ENCODE measurements around the gene PRKCH. TPM values are rescaled to one million over a fixed set of nuclear protein-coding genes. Genes with fewer than 3 reads are reported as not detected.

The PRKCH gene
- total RNA-seq, 1 experiment from 2014 or later = 170 TPM

DNA sequence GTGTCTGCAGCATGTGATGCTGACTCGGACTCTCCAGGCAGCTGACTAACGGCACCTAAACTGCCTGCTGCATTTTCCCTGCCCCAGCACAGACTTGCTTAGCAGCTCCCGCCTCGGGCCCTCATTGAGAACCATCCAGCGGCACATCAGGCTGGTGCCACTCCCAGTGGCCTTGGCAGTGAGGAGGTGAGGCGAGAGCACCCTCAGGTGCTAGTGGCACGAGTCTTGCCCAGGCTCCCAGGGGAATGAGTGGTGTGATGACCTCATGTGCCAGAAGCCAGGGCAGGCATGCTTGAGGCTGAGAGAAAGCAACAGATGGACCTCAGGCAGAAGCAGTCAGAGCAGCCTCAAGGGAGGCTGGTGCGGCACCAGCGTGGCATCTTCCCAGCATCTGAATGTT lies 60.2 kb downstream of the PRKCH start:
- POLR2A ChIA-PET (ENCODE audit: unreplicated experiment) = no interaction called here
- H3K9me3 ChIP-seq (ENCODE audit: low read length) = no peaks in the 10 kb centered on the region
- TF ChIP-seq EZH2 (IDR thresholded peaks at IDR 0.05; ENCODE audit: low read length, unreplicated experiment) = no peak
- TF ChIP-seq CTCF (conservative IDR thresholded peaks at IDR 0.05; ENCODE audit: low read depth, low read length) = no peak
- no peak for TF ChIP-seq EZH2phosphoT487 (IDR thresholded peaks at IDR 0.05; ENCODE audit: borderline replicate concordance, low read length)

GRCh38 chr14:61382842-61383241 lies 61.5 kb downstream of the PRKCH start:
- DNase-seq (no peak), ATAC-seq (no peak)
- ChIA-PET POLR2A (ENCODE audit: unreplicated experiment) (no interaction called here), CTCF (no interaction called here)
- TF ChIP-seq EZH2phosphoT487 (IDR thresholded peaks at IDR 0.05; ENCODE audit: borderline replicate concordance, low read length) (no peak), EZH2 (IDR thresholded peaks at IDR 0.05; ENCODE audit: low read length, unreplicated experiment) (no peak), CTCF (conservative IDR thresholded peaks at IDR 0.05; ENCODE audit: low read depth, low read length) (no peak)
- intact Hi-C loops (cut with micrococcal nuclease) = no loop called here
- Histone ChIP-seq H3K4me3 (ENCODE audit: low read length) (no peak overlapping the region), H2AFZ (ENCODE audit: low read length) (no peak overlapping the region), H4K20me1 (ENCODE audit: low read length) (no peaks in the 10 kb centered on the region), H3K9me2 (replicated peaks; ENCODE audit: low read length) (no peaks in the 10 kb centered on the region), H3K36me3 (ENCODE audit: low read depth, low read length) (no peaks in the 10 kb centered on the region), H3K9ac (ENCODE audit: low read length) (no peak overlapping the region), H3K27me3 (ENCODE audit: low read length) (no peaks in the 10 kb centered on the region), H3K27ac (ENCODE audit: low read length) (no peak overlapping the region), H3K9me3 (ENCODE audit: low read length) (no peaks in the 10 kb centered on the region), H3K4me2 (ENCODE audit: low read length) (no peak overlapping the region), H3K79me2 (ENCODE audit: low read length) (peaks cover 7% of the 10 kb centered on the region; the same call in 1 of the 2 replicates), H3F3A (ENCODE audit: low read length, unreplicated experiment) (no peaks in the 10 kb centered on the region), H3K4me1 (ENCODE audit: insufficient read depth, low read length) (peaks cover 9% of the 10 kb centered on the region)
- no TSS peak for BruUV-seq (replicated peaks)

More for the DNA sequence above, 60.2 kb downstream of the PRKCH start:
- Histone ChIP-seq H3F3A (ENCODE audit: low read length, unreplicated experiment) (no peaks in the 10 kb centered on the region), H3K9me2 (replicated peaks; ENCODE audit: low read length) (no peaks in the 10 kb centered on the region), H3K4me2 (ENCODE audit: low read length) (no peak overlapping the region), H3K4me1 (ENCODE audit: insufficient read depth, low read length) (no peaks in the 10 kb centered on the region), H3K27ac (ENCODE audit: low read length) (no peak overlapping the region), H3K9ac (ENCODE audit: low read length) (no peak overlapping the region), H3K27me3 (ENCODE audit: low read length) (no peaks in the 10 kb centered on the region), H3K79me2 (ENCODE audit: low read length) (peaks cover 7% of the 10 kb centered on the region; the same call in 1 of the 2 replicates), H3K4me3 (ENCODE audit: low read length) (no peak overlapping the region), H3K36me3 (ENCODE audit: low read depth, low read length) (no peaks in the 10 kb centered on the region), H4K20me1 (ENCODE audit: low read length) (no peaks in the 10 kb centered on the region), H2AFZ (ENCODE audit: low read length) (no peak overlapping the region)
- intact Hi-C loops (cut with micrococcal nuclease) = no loop called here
- CTCF ChIA-PET = no interaction called here
- DNase-seq (no peak), ATAC-seq (peak; percentile 14; the same call in 1 of the 2 replicates)
- no TSS peak for BruUV-seq (replicated peaks)

GRCh38 chr14:61385002-61385685 lies 63.8 kb downstream of the PRKCH start:
- Histone ChIP-seq H3K27ac (ENCODE audit: low read length) (no peak overlapping the region), H3K4me3 (ENCODE audit: low read length) (no peak overlapping the region), H3K9ac (ENCODE audit: low read length) (no peak overlapping the region), H3K4me2 (ENCODE audit: low read length) (no peak overlapping the region), H3K9me2 (replicated peaks; ENCODE audit: low read length) (no peaks in the 10 kb centered on the region), H3K36me3 (ENCODE audit: low read depth, low read length) (no peaks in the 10 kb centered on the region), H3F3A (ENCODE audit: low read length, unreplicated experiment) (no peaks in the 10 kb centered on the region), H3K4me1 (ENCODE audit: insufficient read depth, low read length) (peaks cover 28% of the 10 kb centered on the region), H3K27me3 (ENCODE audit: low read length) (no peaks in the 10 kb centered on the region), H4K20me1 (ENCODE audit: low read length) (no peaks in the 10 kb centered on the region), H2AFZ (ENCODE audit: low read length) (no peak overlapping the region), H3K9me3 (ENCODE audit: low read length) (no peaks in the 10 kb centered on the region), H3K79me2 (ENCODE audit: low read length) (peaks cover 14% of the 10 kb centered on the region)
- DNase-seq (no peak), ATAC-seq (no peak)
- intact Hi-C loops (cut with micrococcal nuclease) = no loop called here
- BruUV-seq (replicated peaks) = no TSS peak
- POLR2A ChIA-PET (ENCODE audit: unreplicated experiment) = no interaction called here
- CTCF ChIA-PET = no interaction called here
- no peak for TF ChIP-seq CTCF (conservative IDR thresholded peaks at IDR 0.05; ENCODE audit: low read depth, low read length)
- no peak for TF ChIP-seq EZH2 (IDR thresholded peaks at IDR 0.05; ENCODE audit: low read length, unreplicated experiment)
- TF ChIP-seq EZH2phosphoT487 (IDR thresholded peaks at IDR 0.05; ENCODE audit: borderline replicate concordance, low read length) = no peak
